Stimulated activated naive CD8-positive, alpha-beta T cell treated with anti-CD3 and anti-CD28 coated beads, Interleukin-15, Interleukin-2, amounts not matched to agents 100 U/mL and 50 U/mL, for 24 hours (primary cell): ENCODE measurements around the gene SEPTIN5.
A peak's percentile ranks its signal among the peaks of the same experiment; 100 is the strongest.
"Not testable (repeated sequence)": the region's sequence is repeated elsewhere in the genome, so short reads cannot be mapped to it uniquely, and the experiment has no call there.

Source experiments
- ATAC-seq: fragments of 150-1000 bp; cut with Tn5 transposase; one replicate; pipeline ENCODE4 v1.10.0; 2021
- DNase-seq: peaks from one replicate; pipeline ENCODE4 v3.0.0; 2021

Gene SEPTIN5

GRCh38 chr22:19720150-19720827 lies 6.0 kb downstream of the SEPTIN5 start:
- DNase-seq = no peak

GRCh38 chr22:19720999-19721329 lies 6.7 kb downstream of the SEPTIN5 start:
- ATAC-seq = no peak
- DNase-seq = no peak

More at GRCh38 chr22:19720150-19720827, 6.0 kb downstream of the SEPTIN5 start:
- no peak for ATAC-seq

GRCh38 chr22:19721330-19722177 lies 7.3 kb downstream of the SEPTIN5 start:
- DNase-seq (no peak), ATAC-seq (no peak)

GRCh38 chr22:19722178-19722981 lies 8.1 kb downstream of the SEPTIN5 start:
- ATAC-seq (no peak), DNase-seq (no peak)

- DNase-seq = no peak
- no peak for ATAC-seq
Observed at GRCh38 chr22:19722982-19723231, 8.6 kb downstream of the SEPTIN5 start.

GRCh38 chr22:19723232-19723982 lies 9.1 kb downstream of the SEPTIN5 start, which contains the start of gene GP1BB:
TSS of gene GP1BB (plus strand) at chr22:19723539. CDS start at chr22:19723570, 31 bp downstream.
- DNase-seq (peak; percentile 50), ATAC-seq (peak; percentile 14)

GRCh38 chr22:19723983-19724827 lies 9.9 kb downstream of the SEPTIN5 start:
- ATAC-seq = peak; percentile 73
- DNase-seq = peak; percentile 59

- ATAC-seq = no peak
- DNase-seq = no peak
Observed at GRCh38 chr22:19724927-19725661, 10.8 kb downstream of the SEPTIN5 start.

- DNase-seq = not testable (repeated sequence)
Observed at GRCh38 chr22:19726064-19726788, 11.9 kb downstream of the SEPTIN5 start.

GRCh38 chr22:19727310-19728150 lies 13.2 kb downstream of the SEPTIN5 start:
- ATAC-seq (no peak), DNase-seq (no peak)

More at GRCh38 chr22:19726064-19726788, 11.9 kb downstream of the SEPTIN5 start:
- not testable (repeated sequence) for ATAC-seq

GRCh38 chr22:19728271-19728670 lies 14.0 kb downstream of the SEPTIN5 start:
- DNase-seq = no peak
- ATAC-seq = no peak

- ATAC-seq (no peak), DNase-seq (no peak)
Observed at GRCh38 chr22:19728836-19729235, 14.5 kb downstream of the SEPTIN5 start.

- DNase-seq (no peak), ATAC-seq (no peak)
Observed at GRCh38 chr22:19729507-19729906, 15.2 kb downstream of the SEPTIN5 start.

GRCh38 chr22:19730198-19730597 lies 15.9 kb downstream of the SEPTIN5 start:
- no peak for DNase-seq
- ATAC-seq = peak; percentile 3

- ATAC-seq (peak; percentile 72), DNase-seq (peak; percentile 92)
Observed at GRCh38 chr22:19730655-19731360, 16.5 kb downstream of the SEPTIN5 start.

- DNase-seq = no peak
- ATAC-seq = no peak
Observed at GRCh38 chr22:19731361-19732135, 17.2 kb downstream of the SEPTIN5 start.

GRCh38 chr22:19732403-19733113 lies 18.3 kb downstream of the SEPTIN5 start:
- DNase-seq (no peak), ATAC-seq (no peak)
